H9 (cell line): ENCODE data around the gene SKAP1. TPM values are rescaled to one million over a fixed set of nuclear protein-coding genes. Genes with fewer than 3 reads are reported as not detected.

Source experiments
- DNase-seq: peaks from one replicate; pipeline ENCODE4 v3.0.0-alpha.2; 2017
- H2AFZ ChIP-seq: one replicate; pipeline ENCODE4 v1.6.1; 2013; ENCODE audit warnings: mild to moderate bottlenecking, low read length, control low read depth, moderate library complexity
- H2AK5ac ChIP-seq: 2 replicates; pipeline ENCODE4 v1.6.1; 2013; ENCODE audit warnings: low read length, control low read depth, mixed read lengths; ENCODE audit not compliant: insufficient read length
- H2BK120ac ChIP-seq: one replicate; pipeline ENCODE4 v1.6.1; 2013; ENCODE audit warnings: low read depth, mild to moderate bottlenecking, low read length, control low read depth, inconsistent platforms; ENCODE audit not compliant: poor library complexity, severe bottlenecking
- H2BK12ac ChIP-seq: 2 replicates; pipeline ENCODE4 v1.6.1; 2013; ENCODE audit warnings: low read length, control low read depth, mixed read lengths, low read depth; ENCODE audit not compliant: insufficient read length
- H2BK15ac ChIP-seq: 2 replicates; pipeline ENCODE4 v1.6.1; 2013; ENCODE audit warnings: low read depth, low read length, control low read depth
- H2BK20ac ChIP-seq: one replicate; pipeline ENCODE4 v1.6.1; 2013; ENCODE audit warnings: low read depth, mild to moderate bottlenecking, low read length, control low read depth, inconsistent platforms; ENCODE audit not compliant: poor library complexity, severe bottlenecking
- H2BK5ac ChIP-seq: 2 replicates; pipeline ENCODE4 v1.6.1; 2013; ENCODE audit warnings: low read length, control low read depth, mixed read lengths; ENCODE audit not compliant: insufficient read length
- H3K14ac ChIP-seq: 2 replicates; pipeline ENCODE4 v1.6.1; 2013; ENCODE audit warnings: low read length, control low read depth; ENCODE audit not compliant: insufficient read depth
- H3K18ac ChIP-seq: 2 replicates; pipeline ENCODE4 v1.6.1; 2013; ENCODE audit warnings: low read depth, mild to moderate bottlenecking, mixed read lengths, low read length, control low read depth; ENCODE audit not compliant: insufficient read length
- H3K23ac ChIP-seq: 2 replicates; pipeline ENCODE4 v1.6.1; 2013; ENCODE audit warnings: low read length, control low read depth, mixed read lengths, low read depth; ENCODE audit not compliant: insufficient read length
- H3K23me2 ChIP-seq: 2 replicates; pipeline ENCODE4 v1.6.1; 2013; ENCODE audit warnings: low read depth, mild to moderate bottlenecking, mixed read lengths, low read length, control low read depth; ENCODE audit not compliant: insufficient read length, poor library complexity, severe bottlenecking
- H3K27ac ChIP-seq: 2 replicates; pipeline ENCODE4 v1.5.1; 2013; ENCODE audit warnings: low read length, control low read depth, mixed read lengths, low read depth; ENCODE audit not compliant: insufficient read length
- H3K27me3 ChIP-seq: 2 replicates; pipeline ENCODE4 v1.6.1; 2013; ENCODE audit warnings: low read length, control low read depth, inconsistent platforms; ENCODE audit not compliant: insufficient read depth
- H3K4ac ChIP-seq: 2 replicates; pipeline ENCODE4 v1.6.1; 2013; ENCODE audit warnings: low read depth, mild to moderate bottlenecking, control low read depth, inconsistent platforms, low read length, moderate library complexity
- H3K4me1 ChIP-seq: 2 replicates; pipeline ENCODE4 v1.6.1; 2013; ENCODE audit warnings: low read length, control low read depth, inconsistent platforms; ENCODE audit not compliant: insufficient read depth
- H3K4me2 ChIP-seq: 2 replicates; pipeline ENCODE4 v1.6.1; 2013; ENCODE audit warnings: low read length, control low read depth, mixed read lengths; ENCODE audit not compliant: insufficient read length, insufficient read depth
- H3K56ac ChIP-seq: 2 replicates; pipeline ENCODE4 v1.6.1; 2013; ENCODE audit warnings: low read depth, mild to moderate bottlenecking, mixed read lengths, low read length, control low read depth; ENCODE audit not compliant: insufficient read length
- H3K79me1 ChIP-seq: 2 replicates; pipeline ENCODE4 v1.6.1; 2013; ENCODE audit warnings: low read depth, mild to moderate bottlenecking, moderate library complexity, low read length, control low read depth, inconsistent platforms; ENCODE audit not compliant: insufficient read depth, poor library complexity, severe bottlenecking
- H3K79me2 ChIP-seq: 2 replicates; pipeline ENCODE4 v1.6.1; 2013; ENCODE audit warnings: low read length, control low read depth, inconsistent platforms; ENCODE audit not compliant: insufficient read depth
- H3K9ac ChIP-seq: 2 replicates; pipeline ENCODE4 v1.6.1; 2013; ENCODE audit warnings: low read length, control low read depth, mixed read lengths; ENCODE audit not compliant: insufficient read length; ENCODE audit errors: extremely low read depth
- H3K9me3 ChIP-seq: one replicate; pipeline ENCODE4 v1.6.1; 2013; ENCODE audit warnings: low read depth, low read length, inconsistent platforms; ENCODE audit not compliant: control insufficient read depth
- H3T11ph ChIP-seq: one replicate; pipeline ENCODE4 v1.6.1; 2013; ENCODE audit warnings: mild to moderate bottlenecking, low read length, control low read depth, inconsistent platforms
- H4K20me1 ChIP-seq: one replicate; pipeline ENCODE4 v1.6.1; 2013; ENCODE audit not compliant: control insufficient read depth, insufficient read length, insufficient read depth
- H4K5ac ChIP-seq: 2 replicates; pipeline ENCODE4 v1.6.1; 2013; ENCODE audit warnings: low read depth, mild to moderate bottlenecking, mixed read lengths, low read length, control low read depth; ENCODE audit not compliant: insufficient read length
- H4K8ac ChIP-seq: replicated peaks from 2 replicates; pipeline ENCODE4 v1.6.1; 2013; ENCODE audit warnings: low read length, control low read depth, mixed read lengths, low read depth; ENCODE audit not compliant: insufficient read length
- H4K91ac ChIP-seq: 2 replicates; pipeline ENCODE4 v1.6.1; 2013; ENCODE audit warnings: low read depth, mild to moderate bottlenecking, moderate library complexity, mixed read lengths, low read length, control low read depth; ENCODE audit not compliant: insufficient read length
- H3K27ac Mint-ChIP-seq, 3 experiments: 2 replicates in 2 of 3; 3 replicates in 1 of 3; pipeline ENCODE4 v1.8.0; 2020 to 2021; ENCODE audit warnings: mixed read lengths in 3 of 3, mild to moderate bottlenecking in 1 of 3, moderate library complexity in 1 of 3
- H3K27me3 Mint-ChIP-seq: 2 replicates; pipeline ENCODE4 v1.8.0; 2021; ENCODE audit warnings: low read depth, mild to moderate bottlenecking, moderate library complexity, mixed read lengths
- H3K36me3 Mint-ChIP-seq, 3 experiments: 2 replicates in 2 of 3; 3 replicates in 1 of 3; pipeline ENCODE4 v1.8.0; 2020 to 2021; ENCODE audit warnings: low read depth in 3 of 3, mixed read lengths in 3 of 3; ENCODE audit not compliant: insufficient read depth in 1 of 3
- H3K4me1 Mint-ChIP-seq, 2 experiments: 2 replicates each; pipeline ENCODE4 v1.8.0; 2020; ENCODE audit warnings: mixed read lengths in 2 of 2
- H3K4me3 Mint-ChIP-seq, 2 experiments: 2 replicates in 1 of 2; 3 replicates in 1 of 2; pipeline ENCODE4 v1.8.0; 2020 to 2021; ENCODE audit warnings: mild to moderate bottlenecking in 2 of 2, mixed read lengths in 2 of 2, moderate library complexity in 1 of 2
- H3K9me3 Mint-ChIP-seq, 2 experiments: 2 replicates in 1 of 2; 3 replicates in 1 of 2; pipeline ENCODE4 v1.8.0; 2020; ENCODE audit warnings: mild to moderate bottlenecking in 2 of 2, mixed read lengths in 2 of 2, moderate library complexity in 1 of 2
- WGBS: extraction: QIAGEN DNeasy Blood & Tissue Kit; methylation state at CpG from one replicate; pipeline ENCODE4 v1.1.7; 2013; ENCODE audit warnings: missing lambda C conversion rate, low lambda C conversion rate, mixed read lengths; ENCODE audit not compliant: insufficient read length; ENCODE audit errors: extremely low coverage; 5-methylcytosine and 5-hydroxymethylcytosine counted together
- total RNA-seq: library from RNA; stranded (reverse); gene quantifications from 2 replicates; pipeline ENCODE4 v1.2.1, GENCODE V29; 2021
- TF ChIP-seq, protein P1 (sequence below): fragments of 200-600 bp; sonication (generic); conservative IDR thresholded peaks from 3 replicates; pipeline ENCODE4 v1.8.0; 2021; ENCODE audit warnings: antibody characterized with exemption, mild to moderate bottlenecking

Gene SKAP1
- total RNA-seq, 1 experiment from 2014 or later = not detected

DNA sequence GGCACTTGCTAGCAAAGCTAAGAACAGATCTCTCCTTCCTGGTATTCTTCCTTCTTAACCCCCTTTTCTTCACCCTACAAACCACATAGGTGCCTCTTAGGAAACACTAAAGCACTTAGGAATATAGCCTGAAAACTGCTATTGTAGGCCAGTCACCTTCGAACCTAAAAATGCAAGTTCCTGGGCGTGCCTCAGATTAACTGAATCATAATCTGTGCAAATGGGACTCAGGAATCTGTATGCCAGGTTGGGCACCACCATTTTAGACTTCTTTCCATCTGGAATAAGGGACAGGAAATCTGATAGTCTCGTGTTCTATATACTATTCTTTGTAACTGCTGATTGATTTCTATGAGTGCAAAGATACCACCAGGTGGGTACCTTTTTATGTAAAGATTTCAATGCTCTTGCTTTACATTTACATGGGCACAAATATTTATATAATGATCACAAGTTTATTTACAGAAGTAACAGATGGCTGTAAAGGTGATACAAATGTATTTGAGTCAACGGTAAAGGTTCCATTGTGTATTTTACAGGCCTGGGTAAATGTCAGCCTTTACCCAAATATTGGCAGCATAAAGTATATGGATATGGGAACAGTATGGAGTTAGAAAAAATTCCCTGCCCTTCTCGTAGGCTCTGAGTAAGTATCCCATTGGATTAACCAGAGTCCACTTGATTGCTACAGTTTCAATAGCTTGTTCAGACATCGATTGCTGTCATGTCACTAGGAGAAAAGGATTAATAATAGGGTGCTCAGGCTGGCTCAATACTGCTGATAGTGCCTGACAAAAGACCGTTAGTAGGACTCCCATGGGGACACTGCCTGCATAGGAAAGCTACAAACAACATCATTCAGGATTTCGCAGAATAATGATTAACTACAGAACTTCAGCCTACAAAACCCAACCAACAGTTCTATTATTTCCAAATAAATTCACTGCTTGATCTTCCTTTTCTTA, 197.7 kb downstream of the SKAP1 start:
- Mint-ChIP-seq H3K4me1 (no peaks in the 10 kb centered on the region), H3K9me3 (no peaks in the 10 kb centered on the region), H3K36me3 (no peaks in the 10 kb centered on the region), H3K27me3 (peaks cover 14% of the 10 kb centered on the region), H3K4me3 (no peak overlapping the region), H3K27ac (no peak overlapping the region)
- Histone ChIP-seq H2BK5ac (no peak overlapping the region), H3K27ac (no peak overlapping the region), H3T11ph (no peak overlapping the region), H3K9me3 (no peaks in the 10 kb centered on the region), H3K56ac (no peak overlapping the region), H2BK20ac (no peak overlapping the region), H3K9ac (no peak overlapping the region), H2AK5ac (no peak overlapping the region), H3K18ac (no peak overlapping the region), H3K79me2 (no peaks in the 10 kb centered on the region), H4K5ac (no peak overlapping the region), H2AFZ (no peak overlapping the region), H4K91ac (no peak overlapping the region), H3K27me3 (no peaks in the 10 kb centered on the region), H4K8ac (no peak overlapping the region), H4K20me1 (no peaks in the 10 kb centered on the region), H3K23me2 (no peaks in the 10 kb centered on the region), H2BK12ac (no peak overlapping the region), H3K23ac (no peak overlapping the region), H2BK15ac (no peak overlapping the region), H3K14ac (no peak overlapping the region), H3K79me1 (no peaks in the 10 kb centered on the region), H3K4me1 (no peaks in the 10 kb centered on the region), H2BK120ac (no peak overlapping the region), H3K4me2 (no peak overlapping the region), H3K4ac (no peak overlapping the region)
- no CpG with 5 or more reads among the region's 8 CpGs for WGBS
- DNase-seq = no peak
- TF ChIP-seq, protein P1, sequence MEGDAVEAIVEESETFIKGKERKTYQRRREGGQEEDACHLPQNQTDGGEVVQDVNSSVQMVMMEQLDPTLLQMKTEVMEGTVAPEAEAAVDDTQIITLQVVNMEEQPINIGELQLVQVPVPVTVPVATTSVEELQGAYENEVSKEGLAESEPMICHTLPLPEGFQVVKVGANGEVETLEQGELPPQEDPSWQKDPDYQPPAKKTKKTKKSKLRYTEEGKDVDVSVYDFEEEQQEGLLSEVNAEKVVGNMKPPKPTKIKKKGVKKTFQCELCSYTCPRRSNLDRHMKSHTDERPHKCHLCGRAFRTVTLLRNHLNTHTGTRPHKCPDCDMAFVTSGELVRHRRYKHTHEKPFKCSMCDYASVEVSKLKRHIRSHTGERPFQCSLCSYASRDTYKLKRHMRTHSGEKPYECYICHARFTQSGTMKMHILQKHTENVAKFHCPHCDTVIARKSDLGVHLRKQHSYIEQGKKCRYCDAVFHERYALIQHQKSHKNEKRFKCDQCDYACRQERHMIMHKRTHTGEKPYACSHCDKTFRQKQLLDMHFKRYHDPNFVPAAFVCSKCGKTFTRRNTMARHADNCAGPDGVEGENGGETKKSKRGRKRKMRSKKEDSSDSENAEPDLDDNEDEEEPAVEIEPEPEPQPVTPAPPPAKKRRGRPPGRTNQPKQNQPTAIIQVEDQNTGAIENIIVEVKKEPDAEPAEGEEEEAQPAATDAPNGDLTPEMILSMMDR = no peak
